Lung (tissue), 12 donors: Measurements from ENCODE around the gene FMN1. TPM values are rescaled to one million over a fixed set of nuclear protein-coding genes. Genes with fewer than 3 reads are reported as not detected.

Experiments
- ATAC-seq: fragments of 200-7000 bp; cut with Tn5 transposase; one replicate; pipeline ENCODE4 v1.9.1; 2020; ENCODE audit warnings: moderate number of reproducible peaks; ENCODE audit not compliant: insufficient read depth, low FRiP score
- DNase-seq, 3 donors: peaks; one replicate each; pipeline ENCODE4 v3.0.0-alpha.2; 2013 to 2017
- H3K27ac ChIP-seq, 2 donors: one replicate each; pipeline ENCODE4 v1.5.1; 2013; ENCODE audit warnings: mild to moderate bottlenecking in 2 of 2, moderate library complexity in 2 of 2, control low read depth in 1 of 2, inconsistent platforms in 1 of 2, low read depth in 1 of 2, low read length in 1 of 2
- H3K27me3 ChIP-seq, 3 donors: one replicate each; pipeline ENCODE4 v1.5.1; 2013; ENCODE audit warnings: low read length in 2 of 3; ENCODE audit not compliant: control insufficient read depth in 3 of 3, insufficient read depth in 3 of 3
- H3K36me3 ChIP-seq, 4 donors: one replicate each; pipeline ENCODE4 v1.5.1; 2013; ENCODE audit warnings: low read length in 4 of 4, mild to moderate bottlenecking in 1 of 4, moderate library complexity in 1 of 4; ENCODE audit not compliant: control insufficient read depth in 4 of 4, insufficient read depth in 4 of 4
- H3K4me1 ChIP-seq, 5 donors: one replicate each; pipeline ENCODE4 v1.5.1; 2013; ENCODE audit warnings: low read length in 5 of 5, mild to moderate bottlenecking in 2 of 5, moderate library complexity in 1 of 5; ENCODE audit not compliant: control insufficient read depth in 5 of 5, insufficient read depth in 5 of 5
- H3K4me3 ChIP-seq: one replicate; pipeline ENCODE4 v1.5.1; 2013; ENCODE audit warnings: mild to moderate bottlenecking, control low read depth, moderate library complexity
- H3K9ac ChIP-seq, 2 donors: one replicate each; pipeline ENCODE4 v1.5.1; 2013; ENCODE audit warnings: low read length in 2 of 2, control low read depth in 1 of 2; ENCODE audit not compliant: insufficient read depth in 1 of 2
- H3K9me3 ChIP-seq, 4 donors: one replicate each; pipeline ENCODE4 v1.5.1; 2013; ENCODE audit warnings: low read length in 3 of 4, mild to moderate bottlenecking in 1 of 4, moderate library complexity in 1 of 4; ENCODE audit not compliant: control insufficient read depth in 4 of 4, insufficient read depth in 3 of 4
- WGBS, 2 donors: extraction: QIAGEN DNeasy Blood & Tissue Kit; methylation state at CpG; one replicate each; pipeline ENCODE4 v1.1.7; 2013; 5-methylcytosine and 5-hydroxymethylcytosine counted together
- polyA plus RNA-seq, 2 donors: library from polyadenylated mRNA; stranded (reverse); fragments of 200-250 nt; gene quantifications; one replicate each; pipeline ENCODE4 v1.2.1, GENCODE V29; 2013
- total RNA-seq, 2 donors: library from RNA; depleted of rRNA in 1 of 2; stranded (reverse); fragments of >200 nt in 1 of 2; gene quantifications; one replicate each; pipeline ENCODE4 v1.2.1, GENCODE V29; 2014 to 2021
- TF ChIP-seq, protein P1 (sequence below): IDR thresholded peaks from 2 replicates; pipeline ENCODE4 v1.5.1; 2012; ENCODE audit warnings: mild to moderate bottlenecking; ENCODE audit errors: control extremely low read depth, extremely low read depth
- donor health status: control.
- donor health status: control.
- donor health status: Bipolar disorder and iron deficiency.
- donor health status: healthy.
- donor health status: DM: yes; HTN: yes; CAD: no.

The FMN1 gene
- total and polyA plus RNA-seq, 4 donors = 4.6 to 45.2 (median 15.7) TPM

DNA sequence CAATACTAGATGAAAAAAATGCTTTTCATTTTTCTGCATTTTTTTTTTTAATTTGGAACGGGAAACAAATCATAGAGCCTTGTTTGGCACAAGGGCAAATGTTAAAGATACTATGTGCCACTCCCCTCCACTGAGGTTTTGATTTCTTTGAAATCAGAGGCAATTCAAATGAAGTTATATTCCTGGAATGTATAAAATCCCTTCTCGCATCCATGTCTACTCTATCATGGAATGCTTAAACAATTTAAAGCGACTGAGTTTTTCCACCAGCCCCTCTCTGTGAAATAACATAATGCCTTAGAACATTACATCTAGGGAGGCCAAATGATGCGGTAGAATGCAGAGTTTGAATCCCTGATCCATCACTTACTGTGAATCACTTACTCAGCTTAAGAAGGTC, 69.7 kb downstream of the FMN1 start:
- Histone ChIP-seq H3K4me1 (peaks cover 0 to 14% (median 11%) of the 10 kb centered on the region in 5 donors), H3K27me3 (no peaks in the 10 kb centered on the region), H3K9me3 (no peaks in the 10 kb centered on the region), H3K9ac (no peak overlapping the region), H3K36me3 (no peaks in the 10 kb centered on the region), H3K27ac (no peak overlapping the region), H3K4me3 (no peak overlapping the region)
- no peak for ATAC-seq
- DNase-seq = no peak
- WGBS, 2 donors = 56 to 64% methylated on average over 4 of the region's 4 CpGs
- TF ChIP-seq, protein P1, sequence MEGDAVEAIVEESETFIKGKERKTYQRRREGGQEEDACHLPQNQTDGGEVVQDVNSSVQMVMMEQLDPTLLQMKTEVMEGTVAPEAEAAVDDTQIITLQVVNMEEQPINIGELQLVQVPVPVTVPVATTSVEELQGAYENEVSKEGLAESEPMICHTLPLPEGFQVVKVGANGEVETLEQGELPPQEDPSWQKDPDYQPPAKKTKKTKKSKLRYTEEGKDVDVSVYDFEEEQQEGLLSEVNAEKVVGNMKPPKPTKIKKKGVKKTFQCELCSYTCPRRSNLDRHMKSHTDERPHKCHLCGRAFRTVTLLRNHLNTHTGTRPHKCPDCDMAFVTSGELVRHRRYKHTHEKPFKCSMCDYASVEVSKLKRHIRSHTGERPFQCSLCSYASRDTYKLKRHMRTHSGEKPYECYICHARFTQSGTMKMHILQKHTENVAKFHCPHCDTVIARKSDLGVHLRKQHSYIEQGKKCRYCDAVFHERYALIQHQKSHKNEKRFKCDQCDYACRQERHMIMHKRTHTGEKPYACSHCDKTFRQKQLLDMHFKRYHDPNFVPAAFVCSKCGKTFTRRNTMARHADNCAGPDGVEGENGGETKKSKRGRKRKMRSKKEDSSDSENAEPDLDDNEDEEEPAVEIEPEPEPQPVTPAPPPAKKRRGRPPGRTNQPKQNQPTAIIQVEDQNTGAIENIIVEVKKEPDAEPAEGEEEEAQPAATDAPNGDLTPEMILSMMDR = no peak

DNA sequence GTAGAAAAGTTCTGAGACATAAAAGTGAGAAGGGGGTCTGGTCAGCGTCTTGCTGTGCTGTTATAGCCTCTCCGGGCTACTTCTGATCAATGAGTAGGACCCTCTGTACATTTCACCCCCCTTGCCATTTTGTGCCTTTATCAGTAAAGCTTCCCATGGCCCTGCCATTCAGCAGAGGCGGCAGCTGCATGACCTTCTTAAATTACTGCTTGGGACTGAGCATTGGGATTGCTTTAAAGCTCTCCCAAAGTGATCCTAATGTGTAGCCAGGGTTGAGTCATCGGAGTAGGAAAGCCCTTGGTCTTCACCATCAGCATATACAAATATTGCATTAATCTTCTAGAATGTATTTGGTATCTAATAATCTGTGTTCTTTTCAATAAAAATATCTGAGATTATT, 70.2 kb downstream of the FMN1 start:
- Histone ChIP-seq H3K27me3 (no peaks in the 10 kb centered on the region), H3K9ac (no peak overlapping the region), H3K4me1 (peaks cover 0 to 19% (median 11%) of the 10 kb centered on the region in 5 donors), H3K4me3 (no peak overlapping the region), H3K36me3 (no peaks in the 10 kb centered on the region), H3K9me3 (no peaks in the 10 kb centered on the region), H3K27ac (no peak overlapping the region)
- WGBS, 2 donors = 88 to 89% methylated on average over 4 of the region's 4 CpGs
- ATAC-seq (no peak), DNase-seq (no peak)
- TF ChIP-seq, protein P1 = no peak

DNA sequence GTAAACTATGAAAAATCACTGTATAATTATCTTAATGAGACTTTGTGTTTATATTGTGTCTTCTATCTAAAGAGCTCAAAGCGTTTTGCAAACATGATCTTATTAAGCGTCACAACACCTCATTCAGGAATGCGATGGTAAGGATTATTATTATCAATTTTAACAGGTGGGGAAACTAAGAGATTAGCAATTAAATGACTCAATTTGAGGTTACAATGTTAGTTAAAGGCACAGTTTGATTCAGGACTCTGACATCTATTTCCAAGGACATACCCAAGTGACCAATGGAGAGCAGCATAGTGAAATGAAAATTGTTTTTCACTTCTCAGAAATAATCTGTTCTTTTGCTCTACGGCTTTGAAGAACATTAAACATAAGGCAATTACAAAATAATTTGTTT, 74.6 kb downstream of the FMN1 start:
- Histone ChIP-seq H3K4me3 (no peak overlapping the region), H3K36me3 (no peaks in the 10 kb centered on the region), H3K27me3 (no peaks in the 10 kb centered on the region), H3K9ac (no peak overlapping the region), H3K9me3 (no peaks in the 10 kb centered on the region), H3K27ac (no peak overlapping the region), H3K4me1 (peaks cover 0 to 11% (median 0%) of the 10 kb centered on the region in 5 donors)
- 66 to 78% methylated on average over 4 of the region's 4 CpGs for WGBS, 2 donors
- no peak for DNase-seq
- TF ChIP-seq, protein P1 = no peak
- ATAC-seq = no peak

DNA sequence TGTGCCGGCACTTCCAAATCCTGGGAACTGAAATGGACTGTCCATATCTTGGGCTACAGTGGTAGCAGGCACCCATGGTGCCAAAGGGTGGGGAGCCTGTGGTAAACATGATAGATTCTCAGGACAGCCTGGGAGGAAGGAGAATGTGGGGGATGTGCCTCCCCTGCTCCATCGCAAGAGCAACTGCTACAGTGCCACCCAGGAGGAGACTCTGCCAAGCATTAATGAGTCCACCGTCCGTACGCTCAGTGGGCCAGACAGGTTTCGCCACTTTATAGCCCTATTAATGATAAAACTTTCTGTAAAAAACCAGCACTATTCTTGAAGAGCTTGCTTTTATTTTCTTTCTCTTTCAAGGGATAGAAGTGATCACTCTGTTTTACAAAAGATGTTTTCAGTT, 75.2 kb downstream of the FMN1 start:
- TF ChIP-seq, protein P1 = no peak
- no peak overlapping the region for H3K4me3 ChIP-seq
- no peaks in the 10 kb centered on the region for H3K27me3 ChIP-seq
- H3K36me3 ChIP-seq = no peaks in the 10 kb centered on the region
- peaks cover 0 to 17% (median 0%) of the 10 kb centered on the region in 5 donors for H3K4me1 ChIP-seq
- DNase-seq = no peak
- no peak for ATAC-seq
- H3K9ac ChIP-seq = no peak overlapping the region
- no peaks in the 10 kb centered on the region for H3K9me3 ChIP-seq
- WGBS, 2 donors = 63 to 77% methylated on average over 6 of the region's 6 CpGs
- no peak overlapping the region for H3K27ac ChIP-seq
